ENCODE data around the gene RAB27B.

RAB27B gene

GRCh38 chr18:54790109-54790508 lies 38.2 kb upstream of the RAB27B start:
- no peak for DNase-seq (ENCODE audit: low read depth)
- no peak overlapping the region for H3K4me3 ChIP-seq (ENCODE audit: low read depth, low read length)
- TF ChIP-seq, protein P1, sequence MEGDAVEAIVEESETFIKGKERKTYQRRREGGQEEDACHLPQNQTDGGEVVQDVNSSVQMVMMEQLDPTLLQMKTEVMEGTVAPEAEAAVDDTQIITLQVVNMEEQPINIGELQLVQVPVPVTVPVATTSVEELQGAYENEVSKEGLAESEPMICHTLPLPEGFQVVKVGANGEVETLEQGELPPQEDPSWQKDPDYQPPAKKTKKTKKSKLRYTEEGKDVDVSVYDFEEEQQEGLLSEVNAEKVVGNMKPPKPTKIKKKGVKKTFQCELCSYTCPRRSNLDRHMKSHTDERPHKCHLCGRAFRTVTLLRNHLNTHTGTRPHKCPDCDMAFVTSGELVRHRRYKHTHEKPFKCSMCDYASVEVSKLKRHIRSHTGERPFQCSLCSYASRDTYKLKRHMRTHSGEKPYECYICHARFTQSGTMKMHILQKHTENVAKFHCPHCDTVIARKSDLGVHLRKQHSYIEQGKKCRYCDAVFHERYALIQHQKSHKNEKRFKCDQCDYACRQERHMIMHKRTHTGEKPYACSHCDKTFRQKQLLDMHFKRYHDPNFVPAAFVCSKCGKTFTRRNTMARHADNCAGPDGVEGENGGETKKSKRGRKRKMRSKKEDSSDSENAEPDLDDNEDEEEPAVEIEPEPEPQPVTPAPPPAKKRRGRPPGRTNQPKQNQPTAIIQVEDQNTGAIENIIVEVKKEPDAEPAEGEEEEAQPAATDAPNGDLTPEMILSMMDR (conservative IDR thresholded peaks at IDR 0.05; ENCODE audit: low read depth, low read length), result no peak

GRCh38 chr18:54791657-54792056 lies 36.6 kb upstream of the RAB27B start:
- DNase-seq (ENCODE audit: low read depth), result no peak
- H3K4me3 ChIP-seq (ENCODE audit: low read depth, low read length), result no peak overlapping the region
- TF ChIP-seq, protein P1 (conservative IDR thresholded peaks at IDR 0.05; ENCODE audit: low read depth, low read length), result no peak

GRCh38 chr18:54792079-54792478 lies 36.2 kb upstream of the RAB27B start:
- TF ChIP-seq, protein P1 (conservative IDR thresholded peaks at IDR 0.05; ENCODE audit: low read depth, low read length), result no peak
- no peak for DNase-seq (ENCODE audit: low read depth)
- no peak overlapping the region for H3K4me3 ChIP-seq (ENCODE audit: low read depth, low read length)

- H3K4me3 ChIP-seq (ENCODE audit: low read depth, low read length), result no peak overlapping the region
- DNase-seq (ENCODE audit: low read depth), result no peak
- TF ChIP-seq, protein P1 (conservative IDR thresholded peaks at IDR 0.05; ENCODE audit: low read depth, low read length), result no peak
These were observed 33.5 kb upstream of the RAB27B start for GRCh38 chr18:54794823-54795222.

DNA sequence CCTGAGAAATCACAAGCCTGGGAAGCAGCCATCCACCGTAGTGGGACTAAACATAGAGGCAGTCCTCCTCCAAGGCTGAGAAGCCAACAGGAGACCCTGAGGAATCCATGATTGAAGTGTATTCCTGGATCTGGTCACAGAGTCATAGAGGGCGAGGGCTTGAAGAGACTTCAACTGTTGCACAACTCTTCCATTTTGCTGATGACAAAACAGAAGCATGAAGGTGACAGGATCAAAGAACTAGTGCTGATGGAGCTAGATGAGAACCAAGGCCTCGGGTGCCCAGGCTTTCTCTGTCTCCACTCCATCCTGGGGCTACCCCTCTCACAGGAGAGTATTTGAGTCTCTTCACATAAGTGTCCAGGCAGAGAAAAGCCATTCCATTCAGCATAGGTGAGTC lies 30.1 kb upstream of the RAB27B start:
- no peak overlapping the region for H3K4me3 ChIP-seq (ENCODE audit: low read depth, low read length)
- TF ChIP-seq, protein P1 (conservative IDR thresholded peaks at IDR 0.05; ENCODE audit: low read depth, low read length), result no peak
- DNase-seq (ENCODE audit: low read depth), result no peak

DNA sequence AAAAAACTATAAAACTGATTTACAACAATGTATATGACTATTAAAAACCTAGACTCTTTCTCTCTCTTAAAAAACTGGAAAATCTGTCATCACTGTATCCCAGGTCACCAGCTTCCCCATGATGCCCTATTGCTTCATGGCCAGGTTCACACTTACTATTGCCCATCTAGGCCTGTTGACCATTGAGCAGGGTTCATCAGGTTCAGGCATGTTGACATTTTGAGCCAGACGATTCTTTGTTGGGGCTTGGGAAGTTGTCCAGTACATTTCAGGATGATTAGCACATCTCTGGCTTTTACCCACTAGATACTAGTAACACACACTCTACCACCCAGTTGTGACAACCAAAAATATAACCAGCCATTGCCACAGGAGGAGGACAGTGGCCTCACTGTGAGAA lies 26.9 kb upstream of the RAB27B start:
- H3K4me3 ChIP-seq (ENCODE audit: low read depth, low read length), result no peak overlapping the region
- no peak for DNase-seq (ENCODE audit: low read depth)
- TF ChIP-seq, protein P1 (conservative IDR thresholded peaks at IDR 0.05; ENCODE audit: low read depth, low read length), result no peak

- no peak overlapping the region for H3K4me3 ChIP-seq (ENCODE audit: low read depth, low read length)
- TF ChIP-seq, protein P1 (conservative IDR thresholded peaks at IDR 0.05; ENCODE audit: low read depth, low read length), result no peak
- no peak for DNase-seq (ENCODE audit: low read depth)
These were observed 26.1 kb upstream of the RAB27B start for GRCh38 chr18:54802178-54802577.

All from choroid plexus epithelial cell (primary cell).